Central memory CD4-positive, alpha-beta T cell (primary cell): ENCODE data around the gene LRMDA.

Source experiments
- DNase-seq: peaks from one replicate; pipeline ENCODE4 v3.0.0; 2022

The LRMDA gene

DNA sequence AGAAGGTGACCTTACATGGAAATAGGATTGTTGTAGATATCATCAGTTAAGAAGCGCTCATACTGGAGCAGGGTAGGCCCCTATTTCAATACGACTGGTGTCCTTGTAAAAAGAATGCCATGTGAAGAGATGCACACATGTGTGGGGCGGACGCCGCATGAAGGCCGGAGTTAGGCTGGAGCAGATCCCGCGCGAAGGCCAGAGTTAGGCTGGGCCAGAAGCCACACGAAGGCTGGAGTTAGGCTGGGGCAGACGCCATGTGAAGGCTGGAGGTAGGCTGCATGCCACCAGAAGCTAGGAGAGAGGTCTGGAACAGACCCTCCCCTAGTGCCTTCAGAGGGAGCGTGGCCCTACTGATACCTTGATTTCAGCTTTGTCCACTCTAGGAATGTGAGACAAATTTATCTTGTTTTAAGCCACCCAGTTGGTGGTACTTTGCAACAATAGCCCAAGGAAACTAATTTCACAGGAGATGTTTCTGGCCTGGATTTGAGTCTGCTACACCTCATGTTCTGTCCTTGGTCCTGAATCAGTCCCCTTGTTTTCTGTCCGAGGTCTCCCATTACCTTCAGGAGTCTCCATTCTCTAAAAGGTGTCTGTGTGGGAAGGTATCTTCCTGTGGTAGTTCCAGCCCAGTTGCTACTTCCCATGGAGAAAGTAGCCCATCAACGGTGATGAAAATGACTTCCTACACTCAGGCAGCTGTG lies 585.8 kb downstream of the LRMDA start:
- no peak for DNase-seq

DNA sequence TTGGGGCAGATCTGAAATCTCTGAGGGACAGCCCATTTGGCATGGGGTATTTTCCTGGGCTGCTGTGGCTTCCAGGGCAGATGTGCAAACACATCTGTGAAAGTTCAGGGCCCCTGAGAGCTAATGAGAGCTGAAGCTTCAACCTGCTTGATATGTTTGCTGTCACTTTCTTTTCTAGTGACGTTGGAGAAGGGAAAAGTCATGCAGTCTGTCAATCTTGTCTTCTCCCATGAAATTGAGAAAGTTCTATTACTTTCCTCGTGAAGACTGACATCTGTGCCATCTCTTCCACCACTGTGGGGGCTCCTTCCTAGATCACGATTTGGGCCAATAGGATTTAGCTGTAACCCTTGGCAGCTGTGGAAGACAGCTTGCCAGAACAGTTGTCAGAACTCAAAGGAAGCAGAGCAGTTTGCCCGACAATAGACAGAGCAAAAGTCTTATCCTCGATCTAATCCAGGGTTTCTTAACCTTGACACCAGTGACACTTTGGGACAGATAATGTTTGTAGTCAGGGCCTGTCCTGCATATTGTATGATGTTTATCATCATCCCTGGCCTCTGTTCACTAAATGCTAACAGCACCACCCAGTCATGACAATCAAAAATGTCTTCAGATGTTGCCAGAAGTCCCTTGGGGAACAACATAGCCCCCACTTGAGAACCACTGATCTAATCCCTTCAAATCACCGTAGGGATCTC lies 586.5 kb downstream of the LRMDA start:
- DNase-seq, result no peak

DNA sequence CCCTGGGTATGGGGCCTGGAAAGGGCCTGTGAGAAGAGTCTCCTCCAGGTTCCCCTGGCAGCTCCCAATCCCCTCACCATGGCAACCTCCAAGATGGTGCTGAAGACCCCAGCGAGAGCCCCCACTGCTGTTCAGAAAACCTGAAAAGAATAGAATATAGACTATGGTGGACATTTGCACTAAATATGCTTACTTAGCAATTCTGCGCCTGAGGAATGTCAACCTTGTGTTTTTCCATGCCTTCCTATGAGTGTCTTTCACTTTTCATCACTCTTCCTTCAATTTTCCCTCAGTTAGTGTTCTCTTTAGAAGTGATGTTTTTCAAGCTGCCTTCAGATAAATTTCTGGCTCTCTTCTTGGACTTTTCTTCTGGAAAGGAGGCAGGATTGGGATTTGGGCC lies 589.2 kb downstream of the LRMDA start:
- DNase-seq, result no peak

DNA sequence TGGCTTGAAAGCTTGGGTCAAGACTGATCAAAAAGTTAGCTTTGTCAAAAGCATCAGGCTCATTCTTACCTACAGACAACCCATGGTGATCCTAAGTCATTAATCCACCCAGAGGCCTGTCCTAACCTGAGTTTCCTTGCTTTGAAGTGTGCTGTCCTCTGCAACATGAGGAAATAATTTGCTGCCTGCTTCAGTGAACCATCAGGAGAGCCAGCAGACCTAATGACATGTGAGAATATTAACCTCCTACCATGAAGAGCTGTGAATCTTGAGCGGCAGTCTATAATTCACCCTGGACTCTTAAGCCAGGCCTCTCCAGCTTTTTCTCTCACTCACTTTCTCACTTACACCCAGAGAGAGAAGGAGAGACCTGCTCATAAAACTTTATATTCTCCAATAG lies 590.0 kb downstream of the LRMDA start:
- DNase-seq, result no peak

DNA sequence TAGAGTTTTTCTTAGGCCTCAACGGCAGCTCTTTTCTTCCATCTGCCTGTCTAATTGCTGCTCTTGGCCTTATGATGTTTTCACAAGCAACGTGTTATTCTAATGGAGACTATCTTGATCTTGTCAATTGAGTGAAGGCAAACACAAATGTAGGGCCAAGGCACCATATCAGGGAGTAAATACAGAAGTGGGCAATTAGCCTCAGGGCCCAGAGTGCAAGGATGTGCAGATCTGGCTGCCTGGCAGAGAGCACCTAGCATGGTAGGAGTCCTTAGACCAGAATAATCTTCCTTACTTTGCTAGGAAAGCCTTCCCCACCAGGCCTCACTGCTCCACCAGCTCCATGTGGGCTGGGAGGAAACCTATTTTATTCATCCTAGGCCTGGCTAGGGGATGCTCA lies 590.9 kb downstream of the LRMDA start:
- DNase-seq, result no peak

DNA sequence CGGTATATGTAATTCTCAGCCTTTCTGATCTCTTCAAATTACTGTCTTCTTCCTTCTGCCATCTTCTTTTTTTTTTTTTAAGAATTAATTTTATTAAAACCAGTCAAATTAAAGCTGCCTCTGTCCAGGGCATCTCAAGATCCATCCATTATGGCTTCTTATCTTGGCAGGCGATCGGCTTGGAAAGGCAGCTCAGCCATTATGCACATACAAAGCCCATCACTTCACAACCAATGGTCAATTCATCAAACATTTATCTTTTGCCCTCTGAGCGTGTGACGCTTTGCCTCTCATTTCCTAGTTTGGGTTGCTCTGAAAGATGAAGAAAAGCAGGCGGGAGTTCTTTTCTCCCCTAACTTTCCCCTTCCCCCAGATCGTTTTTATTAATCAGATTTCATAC lies 591.6 kb downstream of the LRMDA start:
- no peak for DNase-seq

DNA sequence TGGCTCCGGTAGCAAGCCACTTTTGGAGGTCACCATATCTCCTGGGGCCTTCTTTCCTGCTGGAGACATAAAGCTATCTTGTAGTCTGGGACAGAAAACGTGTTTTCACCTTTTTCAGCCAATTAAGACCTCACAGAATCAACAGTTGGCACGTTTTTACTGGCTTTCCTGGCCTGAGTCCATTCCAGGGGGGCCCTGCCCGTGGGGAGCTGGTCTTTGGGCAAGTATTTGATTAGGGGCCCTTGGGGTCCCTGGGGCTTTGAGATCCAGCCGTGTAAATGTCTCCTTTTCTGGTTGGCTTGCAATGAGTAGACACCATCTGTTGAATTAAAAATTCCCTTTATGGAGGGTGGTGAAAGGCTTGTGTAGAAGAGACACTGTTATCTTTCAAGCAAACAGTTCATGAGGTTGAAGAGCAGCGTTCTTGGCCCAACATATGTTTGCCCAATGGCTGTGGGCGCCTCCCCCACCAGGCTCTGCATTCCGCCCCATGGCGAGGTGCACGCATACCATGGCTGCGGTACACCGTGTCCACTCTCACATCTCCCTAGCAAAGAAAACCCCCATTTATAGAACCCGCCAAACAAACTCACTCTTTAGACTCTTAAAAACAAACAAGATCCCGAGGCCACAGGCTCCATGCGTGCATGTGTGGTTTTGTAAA lies 593.2 kb downstream of the LRMDA start:
- no peak for DNase-seq

DNA sequence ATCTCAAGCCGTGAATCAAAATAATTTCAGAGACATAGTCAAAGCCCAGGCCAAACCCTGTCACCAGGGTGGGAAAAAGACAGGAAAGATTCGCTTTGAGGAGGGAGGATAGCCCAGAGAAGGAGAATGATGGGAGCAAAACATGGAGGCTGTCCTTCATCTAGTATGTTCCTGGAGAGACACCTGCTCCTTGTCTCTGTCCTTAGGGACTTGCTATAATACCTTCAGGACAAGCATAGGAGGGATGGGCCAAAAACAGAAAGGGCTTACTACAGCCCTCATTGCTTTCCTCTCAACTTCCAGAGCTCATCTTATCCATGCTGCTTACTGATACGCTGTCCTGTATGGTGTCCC lies 593.7 kb downstream of the LRMDA start:
- no peak for DNase-seq

DNA sequence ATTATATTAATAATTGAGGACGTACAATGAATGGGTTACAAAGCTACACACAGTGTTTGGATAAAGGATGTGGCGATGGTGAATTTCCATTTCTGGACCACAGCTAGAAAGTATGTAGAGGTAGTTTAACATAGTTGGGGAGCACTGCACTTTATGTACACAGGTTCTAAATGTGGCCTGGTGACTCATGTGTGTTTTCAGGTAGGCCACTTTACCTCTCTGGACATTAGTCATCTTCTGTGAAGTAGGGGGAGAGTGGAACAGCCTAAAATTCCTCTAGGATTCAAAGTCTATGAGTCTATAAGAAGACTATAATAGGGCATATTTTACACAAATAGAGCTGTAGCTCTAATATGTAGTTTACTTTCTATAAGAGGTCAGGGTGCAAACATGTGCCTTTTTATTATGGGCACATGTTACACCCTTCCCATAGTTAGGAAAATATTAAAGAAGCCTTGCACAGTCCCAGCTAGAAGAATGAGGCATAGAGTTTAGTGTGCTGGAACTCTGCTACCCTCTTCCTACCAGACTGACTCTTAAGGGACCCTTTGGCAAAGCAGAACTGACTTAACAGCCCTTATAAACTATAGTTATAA lies 594.9 kb downstream of the LRMDA start:
- no peak for DNase-seq

DNA sequence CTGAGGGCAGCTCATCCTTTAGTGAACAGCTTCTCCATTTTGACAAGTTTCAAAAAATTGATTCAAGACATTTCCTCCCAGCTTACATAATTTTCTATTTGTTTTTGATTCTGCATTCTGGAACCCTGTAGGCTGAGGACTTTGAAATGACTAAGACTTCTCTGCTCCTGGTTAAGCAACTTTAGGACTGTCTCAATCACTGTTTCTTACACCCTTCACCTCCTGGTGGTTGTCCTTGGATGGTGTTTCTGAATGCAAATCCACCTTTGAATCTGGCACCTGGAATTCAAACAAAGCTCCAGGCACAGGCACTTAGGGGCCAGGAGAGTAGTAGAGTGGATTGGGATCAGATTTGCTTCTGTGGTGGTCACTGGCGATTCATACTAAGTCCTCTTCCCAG lies 595.5 kb downstream of the LRMDA start:
- no peak for DNase-seq

DNA sequence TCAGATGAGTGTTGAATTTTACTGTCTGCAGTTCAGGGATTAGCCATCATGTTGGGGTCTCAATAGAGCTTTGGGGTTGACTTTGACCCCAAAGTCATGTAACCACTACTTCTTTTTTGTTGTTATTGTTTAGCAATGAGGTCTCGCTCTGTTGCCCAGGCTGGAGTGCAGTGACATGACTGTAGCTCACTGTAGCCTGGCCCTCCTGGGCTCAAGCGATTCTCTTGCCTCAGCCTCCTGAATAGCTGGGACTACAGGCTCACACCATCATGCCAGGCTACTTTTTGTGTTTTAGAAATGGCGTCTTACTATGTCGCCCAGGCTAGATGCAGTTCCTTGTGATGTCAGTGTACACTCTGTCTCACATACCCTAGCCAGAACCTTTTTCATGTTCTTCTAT lies 598.4 kb downstream of the LRMDA start:
- DNase-seq, result no peak

DNA sequence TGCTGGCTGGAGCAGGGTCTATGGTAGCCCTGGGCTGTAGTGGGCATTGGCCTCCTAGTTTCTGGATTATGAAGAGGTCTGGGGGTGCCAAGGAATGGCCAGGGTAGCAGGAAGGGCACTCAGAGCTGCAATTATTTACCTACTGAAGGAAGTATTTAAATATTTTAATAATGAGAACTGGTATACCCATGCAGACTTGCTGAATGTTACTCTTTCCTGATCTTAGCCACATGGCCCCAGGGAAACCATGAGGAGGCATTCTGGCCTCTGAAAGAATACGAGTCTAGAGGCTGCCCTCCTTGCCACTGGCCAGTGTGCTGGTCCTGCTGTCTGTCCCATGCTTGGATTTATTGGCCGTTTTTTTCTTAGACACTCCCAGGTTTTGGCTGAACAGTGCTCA lies 599.7 kb downstream of the LRMDA start:
- DNase-seq, result no peak

DNA sequence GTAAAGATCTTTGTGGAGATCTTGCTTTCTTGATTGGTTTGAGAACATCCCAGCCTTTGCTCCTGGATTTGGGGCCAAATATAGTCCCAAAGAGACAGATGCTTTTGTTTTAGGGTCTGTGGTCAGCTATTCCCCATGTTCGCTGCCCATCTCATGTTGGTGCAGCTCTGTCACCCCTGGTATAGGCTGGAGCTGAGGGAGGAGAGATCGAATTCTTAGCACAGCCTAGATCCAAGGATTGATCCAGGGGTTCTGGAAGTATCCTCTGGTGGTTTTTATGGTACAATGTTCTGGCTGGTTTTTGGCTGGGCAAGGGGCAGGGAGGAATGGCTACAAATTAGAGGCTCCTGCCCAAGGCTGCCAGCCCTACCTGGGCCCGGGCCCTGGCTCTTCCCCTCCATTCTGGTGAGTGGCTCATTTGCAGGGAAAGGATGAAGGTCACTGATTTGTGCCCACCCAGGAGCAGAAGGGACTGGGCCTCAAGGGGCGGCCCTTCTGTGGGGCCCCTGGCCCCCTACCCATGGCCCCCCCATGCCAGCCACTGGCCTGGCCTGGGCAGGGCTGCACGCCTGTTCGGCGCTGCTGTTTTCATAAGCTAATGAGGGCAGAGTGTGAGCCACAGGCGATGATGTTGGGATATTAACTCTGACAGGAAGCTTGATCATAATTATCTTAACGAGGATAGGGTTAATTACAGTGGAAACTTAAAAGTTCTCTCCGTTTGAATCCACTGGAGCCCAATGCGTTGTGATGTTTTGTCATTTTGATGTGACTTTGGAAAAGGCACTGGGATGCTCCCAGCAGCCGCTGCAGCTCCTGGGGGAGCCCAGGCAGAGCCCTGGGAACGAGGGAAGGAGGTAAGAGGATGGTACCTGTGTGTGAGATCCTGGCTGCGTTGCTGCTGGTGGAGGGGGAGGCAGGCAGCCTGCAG lies 600.6 kb downstream of the LRMDA start:
- DNase-seq, result no peak

DNA sequence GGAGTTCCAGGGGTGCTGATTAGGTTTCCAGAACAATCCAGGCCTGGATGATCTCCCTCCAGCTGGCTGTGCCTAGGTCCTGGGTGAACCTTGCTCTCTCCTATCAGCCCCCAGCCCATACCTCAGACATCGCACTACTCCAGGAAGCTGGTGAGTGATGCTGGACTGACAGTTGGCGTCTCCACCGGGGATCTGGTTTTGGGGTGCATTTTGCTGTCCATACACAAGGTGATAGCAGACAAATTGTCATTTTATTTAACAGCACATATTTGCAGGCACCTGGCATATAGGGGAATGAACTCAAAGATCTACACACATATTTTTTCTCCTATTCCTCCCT lies 601.2 kb downstream of the LRMDA start:
- no peak for DNase-seq

DNA sequence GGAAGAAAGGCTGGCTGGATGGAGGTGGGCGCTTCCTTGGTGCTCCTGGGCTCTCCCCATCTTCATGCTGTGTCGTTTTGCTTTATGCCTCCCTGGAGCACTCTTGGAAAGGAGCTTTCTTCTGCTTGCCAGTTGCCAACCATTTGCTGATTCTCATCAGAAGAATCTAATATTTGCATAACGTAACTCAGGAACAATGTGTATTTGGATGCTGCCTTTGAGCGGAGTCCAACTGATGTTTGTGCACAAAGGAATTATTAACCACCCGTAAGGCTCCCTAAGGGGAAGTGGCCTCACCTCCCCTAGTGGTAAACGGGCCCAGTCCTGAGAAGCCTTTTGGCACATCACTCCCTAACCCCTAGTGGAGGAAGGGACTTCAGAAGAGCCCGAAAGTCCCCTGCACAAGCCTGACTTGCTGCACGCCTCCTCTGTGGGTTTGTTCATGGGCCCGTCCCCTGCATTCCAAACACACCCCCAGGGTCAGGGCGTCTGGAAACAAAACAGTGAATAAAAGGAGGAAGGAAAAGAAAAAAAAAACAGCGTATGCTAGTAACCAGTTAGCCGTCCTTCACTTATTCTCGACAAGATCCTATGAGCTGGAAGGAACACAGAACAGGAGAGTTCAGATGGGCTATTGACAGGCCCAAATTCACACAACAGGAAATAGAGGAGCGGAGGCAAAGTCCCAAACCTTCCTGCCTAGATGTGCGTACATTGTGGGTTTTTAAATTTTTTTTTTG lies 602.2 kb downstream of the LRMDA start:
- no peak for DNase-seq

DNA sequence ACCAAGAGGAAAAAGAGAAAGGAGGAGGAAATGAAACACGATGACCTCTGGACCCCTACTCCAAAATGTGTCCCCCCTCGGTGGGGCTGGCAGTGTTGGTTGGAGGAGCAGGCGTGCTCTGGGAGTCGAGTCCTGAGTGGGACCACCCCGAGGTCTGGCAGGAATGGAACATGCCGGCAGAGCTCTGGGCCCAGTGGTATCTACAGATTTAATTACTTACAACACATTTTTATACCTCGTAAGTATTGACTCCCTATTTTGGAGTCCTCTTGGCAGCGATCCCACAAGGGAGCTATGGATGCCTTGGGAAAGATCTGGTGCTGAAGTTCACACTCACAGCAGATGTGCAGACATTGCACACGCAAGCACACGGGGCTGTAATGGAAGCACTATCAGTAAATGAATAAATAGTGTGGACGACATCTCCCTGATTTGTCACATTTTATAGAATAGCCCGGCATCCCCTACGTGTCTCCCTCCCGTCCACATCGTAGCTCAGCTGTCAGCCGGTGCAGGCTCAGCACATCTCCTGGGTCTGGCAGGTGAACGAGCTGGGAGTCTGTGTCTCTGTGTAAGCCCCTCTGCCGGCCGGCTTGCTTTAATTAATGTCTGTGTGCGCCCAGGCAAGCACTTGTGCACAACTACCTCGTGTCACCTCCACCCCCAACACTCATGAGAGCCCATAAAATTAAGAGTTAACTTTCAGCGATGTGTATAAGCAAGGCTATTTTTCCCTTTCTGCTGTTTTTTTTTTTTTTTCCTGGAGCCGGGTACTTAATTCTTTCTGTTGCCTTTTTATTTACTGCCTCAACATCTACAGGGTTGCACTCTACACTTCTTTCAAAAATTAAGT lies 603.2 kb downstream of the LRMDA start:
- DNase-seq, result no peak

DNA sequence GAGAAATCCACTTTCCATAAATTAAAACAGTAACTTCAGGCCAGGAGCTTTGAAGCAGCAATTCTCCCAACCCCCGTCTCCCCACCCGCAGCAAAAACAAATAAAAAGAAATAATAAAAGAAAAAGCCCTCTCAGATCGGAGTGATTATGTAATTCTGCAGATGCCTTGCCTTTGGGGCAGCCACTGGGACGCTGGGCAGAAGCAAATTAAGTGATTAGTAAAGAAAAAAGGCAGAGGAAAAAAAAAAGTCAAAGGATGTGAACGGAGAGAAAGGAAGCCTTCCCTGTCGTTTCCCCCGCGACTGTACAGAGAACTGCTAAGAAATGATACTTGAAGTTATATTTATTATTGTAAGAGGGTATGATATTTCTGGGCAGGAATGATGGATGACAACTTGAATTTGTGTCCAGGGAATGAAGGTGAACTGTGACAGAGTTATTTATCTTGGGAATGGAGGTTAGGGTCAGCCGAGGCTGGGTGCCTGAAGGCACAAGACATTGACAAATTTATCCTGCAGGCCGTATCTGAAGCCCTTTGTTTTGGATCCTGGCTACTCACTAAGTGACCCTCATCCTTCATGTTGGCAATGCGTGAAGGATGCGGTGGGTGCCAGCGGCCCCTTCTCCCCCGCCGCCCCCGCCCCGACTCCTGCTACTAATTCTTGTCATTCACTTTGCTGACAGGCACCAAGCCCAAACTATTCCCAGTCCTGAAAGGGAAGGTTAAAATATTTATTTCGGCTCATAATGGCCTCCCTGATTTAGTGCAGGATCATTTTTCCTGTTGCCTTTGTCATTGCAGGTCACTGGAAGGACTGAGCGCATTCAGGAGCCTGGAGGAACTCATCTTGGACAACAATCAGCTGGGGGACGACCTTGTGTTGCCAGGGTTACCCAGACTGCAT lies 604.0 kb downstream of the LRMDA start:
- DNase-seq, result no peak

DNA sequence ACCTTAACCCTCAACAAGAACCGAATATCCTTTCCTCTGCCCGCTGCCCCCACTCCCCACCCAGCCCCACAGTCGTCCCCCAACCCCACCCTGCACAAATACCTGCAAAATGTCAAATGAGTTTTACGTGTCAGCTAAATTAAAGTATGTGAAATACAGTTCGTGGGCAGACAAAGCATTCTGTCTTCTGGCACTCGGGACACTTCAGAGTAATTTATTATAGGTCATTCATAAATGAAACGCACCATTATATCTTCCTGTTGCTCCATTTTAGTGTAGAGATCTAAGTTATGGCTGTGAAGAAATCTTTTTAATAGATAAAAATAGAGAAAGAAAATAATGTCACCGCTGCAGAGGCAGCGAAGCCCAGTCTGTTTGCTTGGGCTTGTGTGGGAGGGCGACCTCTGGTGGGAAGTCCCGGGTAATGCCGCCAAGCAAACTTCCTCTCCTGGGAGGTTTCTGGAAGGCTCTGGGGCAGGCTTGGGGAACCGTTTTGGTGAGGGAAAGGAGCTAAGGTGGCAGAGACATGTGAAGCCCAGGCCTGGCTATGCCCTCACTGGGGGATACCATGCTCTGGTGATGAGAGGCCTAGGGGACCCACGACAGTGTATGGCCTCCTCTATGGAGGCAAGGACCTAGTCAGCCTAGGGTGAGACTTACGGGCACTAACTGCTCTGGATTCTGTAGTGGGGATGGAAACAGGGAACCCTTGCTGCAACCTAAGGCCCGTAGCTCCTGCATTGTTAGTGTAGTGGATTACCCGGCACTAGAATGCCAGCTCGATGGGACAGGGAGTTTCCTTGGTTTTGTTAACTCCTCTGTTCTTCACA lies 604.9 kb downstream of the LRMDA start:
- DNase-seq, result no peak

DNA sequence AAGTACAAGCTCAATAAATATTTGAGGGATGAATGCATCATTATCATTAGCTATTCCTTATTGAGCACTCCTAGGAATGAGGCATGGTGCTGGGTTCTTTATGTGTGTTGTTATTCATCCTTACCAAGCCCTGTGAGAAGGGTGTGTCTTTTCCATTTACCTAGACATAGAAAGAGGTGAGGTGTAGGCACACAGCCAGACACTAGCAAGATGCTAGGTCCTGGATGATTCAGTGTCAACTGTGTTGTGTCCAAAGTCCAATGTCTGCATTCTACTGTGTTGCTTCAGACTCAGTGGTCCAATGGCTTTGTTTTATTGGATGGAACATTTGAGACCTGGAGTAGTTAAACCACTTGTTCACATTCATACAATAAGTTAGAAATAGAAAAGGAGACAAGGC lies 605.5 kb downstream of the LRMDA start:
- no peak for DNase-seq
